ENCODE data around the gene NACC1. TPM values are rescaled to one million over a fixed set of nuclear protein-coding genes. Genes with fewer than 3 reads are reported as not detected.
A peak's percentile ranks its signal among the peaks of the same experiment; 100 is the strongest.

Gene NACC1
- total and polyA plus RNA-seq, 2 of the 13 experiments (the other 11 are each of a cell fraction or from before 2014, with no cell fraction given), result 31.8 to 42.3 TPM

GRCh38 chr19:13150187-13150930 is 32.3 kb downstream of the NACC1 start, which contains the start of the genes IER2 and STX10 (continued):
- TF ChIP-seq ZNF468 (CRISPR knock-in tag; IDR thresholded peaks at IDR 0.05) (no peak), NR2C2 (CRISPR knock-in tag; IDR thresholded peaks at IDR 0.05; ENCODE audit: borderline replicate concordance) (peak; percentile 89), GATA4 (IDR thresholded peaks at IDR 0.05; ENCODE audit: borderline replicate concordance, low read depth) (no peak; the same call in 1 of the 2 replicates), SAFB2 (CRISPR knock-in tag; IDR thresholded peaks at IDR 0.05; ENCODE audit: borderline replicate concordance, low read depth) (no peak; the same call in 1 of the 2 replicates), AKNA (CRISPR knock-in tag; IDR thresholded peaks at IDR 0.05; ENCODE audit: borderline replicate concordance) (no peak), ELF4 (CRISPR knock-in tag; IDR thresholded peaks at IDR 0.05; ENCODE audit: borderline replicate concordance) (peak; percentile 66; the same call in 1 of the 2 replicates), ZNF446 (CRISPR knock-in tag; IDR thresholded peaks at IDR 0.05) (no peak), ZNF709 (CRISPR knock-in tag; IDR thresholded peaks at IDR 0.05) (no peak), ZSCAN29 (CRISPR knock-in tag; conservative IDR thresholded peaks at IDR 0.05) (peak; percentile 97), ZNF235 (CRISPR knock-in tag; IDR thresholded peaks at IDR 0.05; ENCODE audit: borderline replicate concordance) (no peak; the same call in 1 of the 2 replicates), RFX3 (CRISPR knock-in tag; IDR thresholded peaks at IDR 0.05) (no peak; the same call in 1 of the 2 replicates), ZMYM4 (CRISPR knock-in tag; IDR thresholded peaks at IDR 0.05) (peak; percentile 64), CBFB (CRISPR knock-in tag; IDR thresholded peaks at IDR 0.05) (peak; percentile 62; the same call in 1 of the 2 replicates), HIC2 (CRISPR knock-in tag; IDR thresholded peaks at IDR 0.05; ENCODE audit: low read depth) (peak; percentile 60), CHD2 (IDR thresholded peaks at IDR 0.05; ENCODE audit: low read depth, low read length) (no peak), RORA (CRISPR knock-in tag; IDR thresholded peaks at IDR 0.05) (no peak), SP2 (CRISPR knock-in tag; IDR thresholded peaks at IDR 0.05) (peak; percentile 73), ZSCAN12 (CRISPR knock-in tag; IDR thresholded peaks at IDR 0.05) (no peak), ZNF263 (CRISPR knock-in tag; IDR thresholded peaks at IDR 0.05) (no peak)
- TF ChIP-seq, protein P1, sequence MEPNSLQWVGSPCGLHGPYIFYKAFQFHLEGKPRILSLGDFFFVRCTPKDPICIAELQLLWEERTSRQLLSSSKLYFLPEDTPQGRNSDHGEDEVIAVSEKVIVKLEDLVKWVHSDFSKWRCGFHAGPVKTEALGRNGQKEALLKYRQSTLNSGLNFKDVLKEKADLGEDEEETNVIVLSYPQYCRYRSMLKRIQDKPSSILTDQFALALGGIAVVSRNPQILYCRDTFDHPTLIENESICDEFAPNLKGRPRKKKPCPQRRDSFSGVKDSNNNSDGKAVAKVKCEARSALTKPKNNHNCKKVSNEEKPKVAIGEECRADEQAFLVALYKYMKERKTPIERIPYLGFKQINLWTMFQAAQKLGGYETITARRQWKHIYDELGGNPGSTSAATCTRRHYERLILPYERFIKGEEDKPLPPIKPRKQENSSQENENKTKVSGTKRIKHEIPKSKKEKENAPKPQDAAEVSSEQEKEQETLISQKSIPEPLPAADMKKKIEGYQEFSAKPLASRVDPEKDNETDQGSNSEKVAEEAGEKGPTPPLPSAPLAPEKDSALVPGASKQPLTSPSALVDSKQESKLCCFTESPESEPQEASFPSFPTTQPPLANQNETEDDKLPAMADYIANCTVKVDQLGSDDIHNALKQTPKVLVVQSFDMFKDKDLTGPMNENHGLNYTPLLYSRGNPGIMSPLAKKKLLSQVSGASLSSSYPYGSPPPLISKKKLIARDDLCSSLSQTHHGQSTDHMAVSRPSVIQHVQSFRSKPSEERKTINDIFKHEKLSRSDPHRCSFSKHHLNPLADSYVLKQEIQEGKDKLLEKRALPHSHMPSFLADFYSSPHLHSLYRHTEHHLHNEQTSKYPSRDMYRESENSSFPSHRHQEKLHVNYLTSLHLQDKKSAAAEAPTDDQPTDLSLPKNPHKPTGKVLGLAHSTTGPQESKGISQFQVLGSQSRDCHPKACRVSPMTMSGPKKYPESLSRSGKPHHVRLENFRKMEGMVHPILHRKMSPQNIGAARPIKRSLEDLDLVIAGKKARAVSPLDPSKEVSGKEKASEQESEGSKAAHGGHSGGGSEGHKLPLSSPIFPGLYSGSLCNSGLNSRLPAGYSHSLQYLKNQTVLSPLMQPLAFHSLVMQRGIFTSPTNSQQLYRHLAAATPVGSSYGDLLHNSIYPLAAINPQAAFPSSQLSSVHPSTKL (CRISPR knock-in tag; IDR thresholded peaks at IDR 0.05), result peak; percentile 76

Measured in HepG2 (cell line).